ENCODE measurements around the gene MPRIP. TPM values are rescaled to one million over a fixed set of nuclear protein-coding genes. Genes with fewer than 3 reads are reported as not detected.
"Not testable (repeated sequence)": the region's sequence is repeated elsewhere in the genome, so short reads cannot be mapped to it uniquely, and the experiment has no call there.

Gene MPRIP
- total RNA-seq, 4 donors from 2014 or later: 130 to 244 (median 155) TPM

DNA sequence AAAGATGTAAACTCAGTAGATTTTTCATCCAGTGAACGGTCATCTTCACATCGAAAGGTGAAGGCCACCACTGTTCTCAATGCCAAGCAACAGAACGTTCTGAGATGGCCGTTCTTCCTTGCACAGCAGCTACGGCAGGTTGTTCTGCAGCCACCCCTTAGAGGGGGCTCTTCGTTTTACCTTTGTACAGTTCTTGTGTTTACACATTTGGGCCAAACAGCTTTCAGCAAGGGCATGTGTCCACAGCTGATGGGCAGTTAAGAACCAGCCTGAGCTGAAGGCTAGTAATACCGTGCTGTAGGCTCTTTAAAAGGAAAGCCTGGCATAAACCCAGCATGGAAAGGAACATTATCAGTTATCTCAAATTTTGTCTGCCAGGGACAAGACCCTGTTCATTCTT, 147.9 kb downstream of the MPRIP start:
- H3K27me3 ChIP-seq: no peaks in the 10 kb centered on the region
- H3K27ac ChIP-seq: no peak overlapping the region
- no peak overlapping the region for H3K4me3 ChIP-seq (replicated peaks in 1 of 3)
- intact Hi-C loops (cut with DNase I): no loop called here
- no peaks in the 10 kb centered on the region for H3K9me3 ChIP-seq
- WGBS, 2 donors: 89% methylated on average over 7 of the region's 7 CpGs
- no peak for TF ChIP-seq CTCF (IDR thresholded peaks at IDR 0.05)
- TF ChIP-seq POLR2A (IDR thresholded peaks at IDR 0.05): no peak
- no peaks in the 10 kb centered on the region for H3K36me3 ChIP-seq
- peaks cover 38 to 44% of the 10 kb centered on the region in 2 donors for H3K4me1 ChIP-seq
- DNase-seq: no peak

GRCh38 chr17:17191346-17191792, 149.1 kb downstream of the MPRIP start:
- H3K27me3 ChIP-seq: no peaks in the 10 kb centered on the region
- no peak overlapping the region for H3K4me3 ChIP-seq (replicated peaks in 1 of 3)
- TF ChIP-seq CTCF (IDR thresholded peaks at IDR 0.05): no peak
- no peak for TF ChIP-seq POLR2A (IDR thresholded peaks at IDR 0.05)
- no peaks in the 10 kb centered on the region for H3K36me3 ChIP-seq
- WGBS, 2 donors: 66 to 88% methylated on average over 11 of the region's 11 CpGs
- DNase-seq: peak in 1 of 2 donors; percentile 35
- intact Hi-C loops (cut with DNase I): no loop called here
- peak overlapping the region in 2 of 3 donors; percentile 2 to 45 for H3K27ac ChIP-seq
- peaks cover 26 to 33% of the 10 kb centered on the region in 2 donors for H3K4me1 ChIP-seq
- no peaks in the 10 kb centered on the region for H3K9me3 ChIP-seq

- no peaks in the 10 kb centered on the region for H3K36me3 ChIP-seq
- H3K4me3 ChIP-seq (replicated peaks in 1 of 3): no peak overlapping the region
- no peaks in the 10 kb centered on the region for H3K9me3 ChIP-seq
- peak; percentile 47 to 61 for DNase-seq
- peak overlapping the region in 2 of 3 donors; percentile 2 to 45 for H3K27ac ChIP-seq
- intact Hi-C loops (cut with DNase I): no loop called here
- TF ChIP-seq POLR2A (IDR thresholded peaks at IDR 0.05): no peak
- TF ChIP-seq CTCF (IDR thresholded peaks at IDR 0.05): no peak
- H3K4me1 ChIP-seq: peaks cover 20 to 27% of the 10 kb centered on the region in 2 donors
- no peaks in the 10 kb centered on the region for H3K27me3 ChIP-seq
- 37 to 41% methylated on average over 10 of the region's 10 CpGs for WGBS, 2 donors
Measured at GRCh38 chr17:17191961-17192381, 149.7 kb downstream of the MPRIP start.

GRCh38 chr17:17195466-17195865, 153.2 kb downstream of the MPRIP start:
- H3K27ac ChIP-seq; H3K9me3 ChIP-seq; DNase-seq; intact Hi-C loops (cut with DNase I); H3K27me3 ChIP-seq; H3K4me3 ChIP-seq (replicated peaks in 1 of 3); H3K36me3 ChIP-seq: not testable (repeated sequence)
- 89 to 92% methylated on average over 5 of the region's 5 CpGs for WGBS, 2 donors
- peaks cover 10 to 15% of the 10 kb centered on the region in 2 donors for H3K4me1 ChIP-seq

DNA sequence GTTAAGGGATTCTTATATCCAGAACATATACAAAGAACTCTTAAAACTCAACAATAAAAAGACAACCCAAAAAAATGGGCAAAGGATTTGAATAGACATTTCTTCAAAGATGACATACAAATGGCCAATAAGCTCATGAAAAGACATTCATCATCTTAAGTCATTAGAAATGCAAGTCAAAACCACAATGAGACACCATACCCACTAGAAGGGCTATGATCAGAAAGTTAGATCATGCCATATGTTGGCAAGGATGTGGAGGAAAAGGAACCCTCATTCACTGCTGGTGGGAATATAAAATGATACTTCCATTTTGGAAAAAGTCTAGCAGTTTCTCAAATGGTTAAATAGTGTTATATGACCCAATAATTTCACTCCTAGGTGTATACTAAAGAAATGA, 154.5 kb downstream of the MPRIP start:
- H3K27ac ChIP-seq: no peak overlapping the region
- no peak overlapping the region for H3K4me3 ChIP-seq (replicated peaks in 1 of 3)
- H3K36me3 ChIP-seq: no peaks in the 10 kb centered on the region
- DNase-seq: no peak
- H3K9me3 ChIP-seq: no peaks in the 10 kb centered on the region
- H3K4me1 ChIP-seq: peaks cover 8% of the 10 kb centered on the region in 2 donors
- intact Hi-C loops (cut with DNase I): no loop called here
- TF ChIP-seq POLR2A (IDR thresholded peaks at IDR 0.05): no peak
- TF ChIP-seq CTCF (IDR thresholded peaks at IDR 0.05): no peak
- no peaks in the 10 kb centered on the region for H3K27me3 ChIP-seq

GRCh38 chr17:17198281-17198680, 156.0 kb downstream of the MPRIP start:
- no peak for DNase-seq
- intact Hi-C loops (cut with DNase I): no loop called here
- H3K4me1 ChIP-seq: no peaks in the 10 kb centered on the region
- TF ChIP-seq POLR2A (IDR thresholded peaks at IDR 0.05) (no peak), CTCF (IDR thresholded peaks at IDR 0.05) (no peak)
- no peak overlapping the region for H3K4me3 ChIP-seq (replicated peaks in 1 of 3)
- no peaks in the 10 kb centered on the region for H3K36me3 ChIP-seq
- 92 to 100% methylated on average over 1 of the region's 1 CpG for WGBS, 2 donors
- no peak overlapping the region for H3K27ac ChIP-seq
- no peaks in the 10 kb centered on the region for H3K27me3 ChIP-seq
- no peaks in the 10 kb centered on the region for H3K9me3 ChIP-seq
